ENCODE results near the gene MYL10. TPM values are rescaled to one million over a fixed set of nuclear protein-coding genes. Genes with fewer than 3 reads are reported as not detected.

Gene MYL10
- polyA plus RNA-seq, 1 donor from 2014 or later = not detected

- H3K4me2 ChIP-seq (ENCODE audit: low read length) = no peak overlapping the region
- no peaks in the 10 kb centered on the region for H3K27me3 ChIP-seq (ENCODE audit: insufficient read depth, low read depth, low read length)
- no peaks in the 10 kb centered on the region for H3K36me3 ChIP-seq (ENCODE audit: insufficient read depth, low read length)
- no peaks in the 10 kb centered on the region for H3K9me3 ChIP-seq (ENCODE audit: low read length)
- no peak overlapping the region for H3K4me3 ChIP-seq (ENCODE audit: low read length)
- H2AFZ ChIP-seq (ENCODE audit: low read depth, low read length) = no peak overlapping the region
- no peak for TF ChIP-seq TAF1 (IDR thresholded peaks at IDR 0.05; ENCODE audit: low read depth)
- TF ChIP-seq CTCF (IDR thresholded peaks at IDR 0.05; ENCODE audit: poor library complexity, severe bottlenecking) = no peak
- no peak for TF ChIP-seq MXI1 (conservative IDR thresholded peaks at IDR 0.05; ENCODE audit: poor library complexity, severe bottlenecking)
- TF ChIP-seq SMC3 (conservative IDR thresholded peaks at IDR 0.05; ENCODE audit: poor library complexity) = no peak
- no peak for TF ChIP-seq REST (IDR thresholded peaks at IDR 0.05; ENCODE audit: borderline replicate concordance)
- no peak for TF ChIP-seq EP300 (conservative IDR thresholded peaks at IDR 0.05; ENCODE audit: poor library complexity, severe bottlenecking)
- TF ChIP-seq EZH2 (IDR thresholded peaks at IDR 0.05; ENCODE audit: borderline replicate concordance, insufficient read depth, low read length, poor library complexity, severe bottlenecking) = no peak
- TF ChIP-seq POLR2AphosphoS5 (IDR thresholded peaks at IDR 0.05) = no peak
- no peak for TF ChIP-seq RAD21 (conservative IDR thresholded peaks at IDR 0.05)
- no peak overlapping the region for H3K9ac ChIP-seq (ENCODE audit: low read length)
- no peaks in the 10 kb centered on the region for H3F3A ChIP-seq (ENCODE audit: insufficient read depth, low read length, poor library complexity, severe bottlenecking)
- H3K79me2 ChIP-seq (replicated peaks; ENCODE audit: insufficient read depth, low read length) = no peaks in the 10 kb centered on the region
- H3K9me2 ChIP-seq (ENCODE audit: insufficient read depth, low read length) = no peaks in the 10 kb centered on the region
- no peak overlapping the region for H3K27ac ChIP-seq (ENCODE audit: low read length)
- no peaks in the 10 kb centered on the region for H4K20me1 ChIP-seq (ENCODE audit: insufficient read depth)
Observed at GRCh38 chr7:101594790-101595189, 34.3 kb downstream of the MYL10 start.

GRCh38 chr7:101593556-101593955 is 35.5 kb downstream of the MYL10 start:
- H3K4me2 ChIP-seq (ENCODE audit: low read length) = no peak overlapping the region
- no peak overlapping the region for H3K9ac ChIP-seq (ENCODE audit: low read length)
- H3K9me2 ChIP-seq (ENCODE audit: insufficient read depth, low read length) = no peaks in the 10 kb centered on the region
- H3K36me3 ChIP-seq (ENCODE audit: insufficient read depth, low read length) = no peaks in the 10 kb centered on the region
- H3K27ac ChIP-seq (ENCODE audit: low read length) = no peak overlapping the region
- no peaks in the 10 kb centered on the region for H3K9me3 ChIP-seq (ENCODE audit: low read length)
- H4K20me1 ChIP-seq (ENCODE audit: insufficient read depth) = no peaks in the 10 kb centered on the region
- no peaks in the 10 kb centered on the region for H3F3A ChIP-seq (ENCODE audit: insufficient read depth, low read length, poor library complexity, severe bottlenecking)
- no peak overlapping the region for H2AFZ ChIP-seq (ENCODE audit: low read depth, low read length)
- no peaks in the 10 kb centered on the region for H3K79me2 ChIP-seq (replicated peaks; ENCODE audit: insufficient read depth, low read length)
- H3K4me3 ChIP-seq (ENCODE audit: low read length) = no peak overlapping the region
- no peak for TF ChIP-seq MXI1 (conservative IDR thresholded peaks at IDR 0.05; ENCODE audit: poor library complexity, severe bottlenecking)
- TF ChIP-seq EZH2 (IDR thresholded peaks at IDR 0.05; ENCODE audit: borderline replicate concordance, insufficient read depth, low read length, poor library complexity, severe bottlenecking) = no peak
- no peak for TF ChIP-seq POLR2AphosphoS5 (IDR thresholded peaks at IDR 0.05)
- no peak for TF ChIP-seq RAD21 (conservative IDR thresholded peaks at IDR 0.05)
- TF ChIP-seq TAF1 (IDR thresholded peaks at IDR 0.05; ENCODE audit: low read depth) = no peak
- no peak for TF ChIP-seq SMC3 (conservative IDR thresholded peaks at IDR 0.05; ENCODE audit: poor library complexity)
- no peak for TF ChIP-seq CTCF (IDR thresholded peaks at IDR 0.05; ENCODE audit: poor library complexity, severe bottlenecking)
- TF ChIP-seq REST (IDR thresholded peaks at IDR 0.05; ENCODE audit: borderline replicate concordance) = no peak
- no peak for TF ChIP-seq EP300 (conservative IDR thresholded peaks at IDR 0.05; ENCODE audit: poor library complexity, severe bottlenecking)
- no peaks in the 10 kb centered on the region for H3K27me3 ChIP-seq (ENCODE audit: insufficient read depth, low read depth, low read length)

Measured in neural cell (in vitro differentiated cells).